ENCODE data around the gene NR4A3.

Gene NR4A3

GRCh38 chr9:99881769-99882168 lies 60.1 kb downstream of the NR4A3 start:
- no peak for DNase-seq

- no peak for DNase-seq
These were observed 64.1 kb downstream of the NR4A3 start for GRCh38 chr9:99885747-99886146.

- no peak for DNase-seq
These were observed 67.4 kb downstream of the NR4A3 start for GRCh38 chr9:99889120-99889519.

GRCh38 chr9:99894826-99895225 lies 73.1 kb downstream of the NR4A3 start:
- no peak for DNase-seq

- no peak for DNase-seq
These were observed 73.8 kb downstream of the NR4A3 start for GRCh38 chr9:99895510-99895909.

- DNase-seq, result no peak
These were observed 74.4 kb downstream of the NR4A3 start for GRCh38 chr9:99896119-99896518.

GRCh38 chr9:99903393-99903792 lies 81.7 kb downstream of the NR4A3 start:
- no peak for DNase-seq

- no peak for DNase-seq
These were observed 84.2 kb downstream of the NR4A3 start for GRCh38 chr9:99905833-99906402.

GRCh38 chr9:99906403-99907207 lies 84.9 kb downstream of the NR4A3 start, which contains the start of gene STX17:
Gene STX17, plus strand, starts transcription at chr9:99906654. Its CDS starts 8,586 bp downstream, at chr9:99915240.
- peak; percentile 71 to 79 (median 76) for DNase-seq

GRCh38 chr9:99907208-99907532 lies 85.5 kb downstream of the NR4A3 start:
- no peak for DNase-seq

- no peak for DNase-seq
These were observed 89.9 kb downstream of the NR4A3 start for GRCh38 chr9:99911600-99911999.
